ENCODE results near the gene RGS7BP.

Gene RGS7BP

GRCh38 chr5:64585646-64586045, 79.8 kb downstream of the RGS7BP start:
- Histone ChIP-seq H2AFZ (ENCODE audit: low read depth, low read length, severe bottlenecking) (no peak overlapping the region), H3K4me3 (ENCODE audit: insufficient read depth, low read length, poor library complexity, severe bottlenecking) (no peak overlapping the region), H4K20me1 (ENCODE audit: low read depth, low read length) (no peaks in the 10 kb centered on the region), H3K36me3 (ENCODE audit: low read length) (no peaks in the 10 kb centered on the region), H3K79me2 (ENCODE audit: insufficient read depth, low read length) (no peaks in the 10 kb centered on the region), H3K9me3 (ENCODE audit: insufficient read depth, low read length) (no peaks in the 10 kb centered on the region), H3K27ac (ENCODE audit: low read depth, low read length) (no peak overlapping the region), H3F3A (ENCODE audit: insufficient read depth) (no peaks in the 10 kb centered on the region), H3K9ac (ENCODE audit: low read length) (no peak overlapping the region), H3K9me2 (replicated peaks; ENCODE audit: insufficient read depth, low read length) (no peaks in the 10 kb centered on the region), H3K27me3 (ENCODE audit: low read length) (no peaks in the 10 kb centered on the region), H3K4me2 (ENCODE audit: low read depth, low read length, poor library complexity, severe bottlenecking) (no peak overlapping the region)
- TF ChIP-seq CTCF (IDR thresholded peaks at IDR 0.05; ENCODE audit: insufficient read depth, low read length, poor library complexity, severe bottlenecking): no peak
- no peak for TF ChIP-seq EZH2phosphoT487 (conservative IDR thresholded peaks at IDR 0.05; ENCODE audit: low read length)

GRCh38 chr5:64587370-64587769, 81.6 kb downstream of the RGS7BP start:
- H2AFZ ChIP-seq (ENCODE audit: low read depth, low read length, severe bottlenecking): no peak overlapping the region
- H3F3A ChIP-seq (ENCODE audit: insufficient read depth): no peaks in the 10 kb centered on the region
- no peak overlapping the region for H3K4me3 ChIP-seq (ENCODE audit: insufficient read depth, low read length, poor library complexity, severe bottlenecking)
- no peaks in the 10 kb centered on the region for H3K9me2 ChIP-seq (replicated peaks; ENCODE audit: insufficient read depth, low read length)
- no peak overlapping the region for H3K4me2 ChIP-seq (ENCODE audit: low read depth, low read length, poor library complexity, severe bottlenecking)
- H3K9me3 ChIP-seq (ENCODE audit: insufficient read depth, low read length): no peaks in the 10 kb centered on the region
- no peaks in the 10 kb centered on the region for H3K79me2 ChIP-seq (ENCODE audit: insufficient read depth, low read length)
- no peak overlapping the region for H3K9ac ChIP-seq (ENCODE audit: low read length)
- H3K27ac ChIP-seq (ENCODE audit: low read depth, low read length): no peak overlapping the region
- H3K27me3 ChIP-seq (ENCODE audit: low read length): no peaks in the 10 kb centered on the region
- H4K20me1 ChIP-seq (ENCODE audit: low read depth, low read length): no peaks in the 10 kb centered on the region
- TF ChIP-seq EZH2phosphoT487 (conservative IDR thresholded peaks at IDR 0.05; ENCODE audit: low read length) (no peak), CTCF (IDR thresholded peaks at IDR 0.05; ENCODE audit: insufficient read depth, low read length, poor library complexity, severe bottlenecking) (no peak)
- no peaks in the 10 kb centered on the region for H3K36me3 ChIP-seq (ENCODE audit: low read length)

DNA sequence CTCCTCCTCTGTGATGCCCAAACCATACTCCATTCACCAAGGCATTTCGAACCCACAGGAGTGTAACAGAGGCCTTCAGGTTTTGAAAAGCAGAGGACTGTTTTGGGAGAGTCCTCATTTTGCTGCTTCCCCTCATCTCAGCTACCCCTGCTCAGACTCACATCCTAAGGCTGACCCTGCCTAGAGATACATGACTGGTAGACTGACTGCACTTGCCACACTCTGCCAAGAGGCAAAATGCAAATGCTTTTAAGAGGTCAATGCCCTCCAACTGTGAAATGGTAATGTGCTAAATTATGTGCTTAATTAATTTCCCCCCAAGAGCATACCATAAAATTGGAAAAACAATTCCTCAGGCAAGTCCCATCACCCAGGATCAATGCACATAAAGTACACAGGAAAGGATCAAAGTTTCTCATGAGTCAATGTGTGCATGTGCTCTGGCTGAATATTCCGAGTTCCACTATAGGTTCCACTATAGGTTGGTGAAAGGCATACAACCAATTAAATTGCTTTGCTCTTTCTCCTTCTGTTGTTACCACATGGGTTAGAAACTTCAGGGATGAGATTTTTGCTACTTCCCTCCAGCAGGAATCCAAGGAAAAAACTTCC, 87.0 kb downstream of the RGS7BP start:
- no peaks in the 10 kb centered on the region for H4K20me1 ChIP-seq (ENCODE audit: low read depth, low read length)
- no peak overlapping the region for H3K27ac ChIP-seq (ENCODE audit: low read depth, low read length)
- no peak overlapping the region for H3K4me2 ChIP-seq (ENCODE audit: low read depth, low read length, poor library complexity, severe bottlenecking)
- TF ChIP-seq CTCF (IDR thresholded peaks at IDR 0.05; ENCODE audit: insufficient read depth, low read length, poor library complexity, severe bottlenecking): no peak
- TF ChIP-seq EZH2phosphoT487 (conservative IDR thresholded peaks at IDR 0.05; ENCODE audit: low read length): no peak
- no peak overlapping the region for H3K9ac ChIP-seq (ENCODE audit: low read length)
- H3K36me3 ChIP-seq (ENCODE audit: low read length): no peaks in the 10 kb centered on the region
- no peaks in the 10 kb centered on the region for H3F3A ChIP-seq (ENCODE audit: insufficient read depth)
- no peaks in the 10 kb centered on the region for H3K9me3 ChIP-seq (ENCODE audit: insufficient read depth, low read length)
- no peaks in the 10 kb centered on the region for H3K27me3 ChIP-seq (ENCODE audit: low read length)
- H2AFZ ChIP-seq (ENCODE audit: low read depth, low read length, severe bottlenecking): no peak overlapping the region
- H3K9me2 ChIP-seq (replicated peaks; ENCODE audit: insufficient read depth, low read length): no peaks in the 10 kb centered on the region
- H3K4me3 ChIP-seq (ENCODE audit: insufficient read depth, low read length, poor library complexity, severe bottlenecking): no peak overlapping the region
- no peaks in the 10 kb centered on the region for H3K79me2 ChIP-seq (ENCODE audit: insufficient read depth, low read length)
